Ovary (tissue), 9 donors: ENCODE measurements around the gene KCNH6. TPM values are rescaled to one million over a fixed set of nuclear protein-coding genes. Genes with fewer than 3 reads are reported as not detected.

Source experiments
- DNase-seq, 5 donors: peaks; one replicate each; pipeline ENCODE4 v3.0.0-alpha.2; 2019 to 2020
- H3K27ac ChIP-seq, 2 donors: fragments of 200-600 bp; one replicate each; pipeline versions ENCODE4 v1.5.1 to v1.8.0; 2019 to 2022
- H3K27me3 ChIP-seq: fragments of 200-600 bp; one replicate; pipeline ENCODE4 v1.8.0; 2022
- H3K36me3 ChIP-seq: fragments of 200-600 bp; sonication (generic); one replicate; pipeline ENCODE4 v1.5.1; 2019
- H3K4me1 ChIP-seq: one replicate; pipeline ENCODE4 v1.8.1; 2013; ENCODE audit warnings: mild to moderate bottlenecking, moderate library complexity; ENCODE audit not compliant: insufficient read depth
- H3K4me3 ChIP-seq: fragments of 200-600 bp; sonication (generic); one replicate; pipeline ENCODE4 v1.5.1; 2017
- H3K9me3 ChIP-seq, 2 donors: fragments of 200-600 bp in 1 of 2; sonication (generic) in 1 of 2; one replicate each; pipeline versions ENCODE4 v1.5.1 to v1.8.1; 2013 to 2019; ENCODE audit warnings: mild to moderate bottlenecking in 1 of 2, moderate library complexity in 1 of 2
- EP300 ChIP-seq: sonication (generic); formaldehyde crosslinking; IDR thresholded peaks from one replicate; pipeline ENCODE4 v1.6.1; 2017; ENCODE audit warnings: antibody characterized with exemption
- POLR2A ChIP-seq: fragments of 450-650 bp; IDR thresholded peaks from one replicate; pipeline ENCODE4 v1.6.1; 2017; ENCODE audit warnings: antibody characterized with exemption, mild to moderate bottlenecking, moderate library complexity
- WGBS, 3 donors: extraction: QIAGEN DNeasy Blood & Tissue Kit in 1 of 3; methylation state at CpG; one replicate each; pipeline versions ENCODE4 v1.1.5 to v1.1.7; 2013 to 2017; 5-methylcytosine and 5-hydroxymethylcytosine counted together
- intact Hi-C, 4 donors: fragments of 100-400 bp; cut with DNase I; formaldehyde crosslinking; loops; one replicate each; pipeline versions ENCODE4 v1.11.0 to v1.15.1; 2022 to 2023
- polyA plus RNA-seq, 2 donors: library from polyadenylated mRNA; stranded (reverse); fragments of 200-250 nt in 1 of 2; fragments of 350-450 nt in 1 of 2; fragmentation: Illumina TruSeq in 1 of 2; extraction: RNeasy Lipid Tissue Mini Kit (QIAGEN cat#74804) in 1 of 2; gene quantifications; one replicate each; pipeline ENCODE4 v1.2.3, GENCODE V29; 2013 to 2014
- total RNA-seq, 7 donors: library from RNA; depleted of rRNA in 2 of 7; stranded (reverse); fragments of >200 nt in 2 of 7; fragmentation: NEBNext Ultra II Directional in 3 of 7; extraction: Animal tissue kit (Norgen Biotek cat#: 25700) in 3 of 7; gene quantifications; one replicate each; pipeline versions ENCODE4 v1.1.0 to v1.2.4, GENCODE V29; 2016 to 2023
- TF ChIP-seq, protein P1 (sequence below), 3 donors: fragments of 450-650 bp in 2 of 3; fragments of 200-600 bp in 1 of 3; IDR thresholded peaks; one replicate each; pipeline versions ENCODE4 v1.5.1 to v1.8.0; 2016 to 2022; ENCODE audit warnings: antibody characterized with exemption in 3 of 3, mild to moderate bottlenecking in 1 of 3
- donor health status: DM: no; HTN: no; CAD: no; lungs with moderate emphysema.
- donor health status: DM: no; HTN: no; CAD: no.
- donor health status: Bipolar disorder and iron deficiency.
- donor health status: DM: yes; HTN: yes; CAD: no.
- donor health status: DM: no; HTN: no; CAD: no.
- donor health status: DM: yes; HTN: yes; CAD: no.

KCNH6 gene
- total and polyA plus RNA-seq, 9 donors = 0.36 TPM; not detected in 8

GRCh38 chr17:63543822-63544420, 20.8 kb downstream of the KCNH6 start:
- intact Hi-C loops = loop anchor here in 1 of 4 donors (10.0 kb wide), 1 partner anchor 71 kb away; no protein-coding TSS in a partner anchor
- Histone ChIP-seq H3K36me3 (no peaks in the 10 kb centered on the region), H3K27me3 (no peaks in the 10 kb centered on the region), H3K4me3 (no peak overlapping the region), H3K4me1 (no peaks in the 10 kb centered on the region), H3K9me3 (no peaks in the 10 kb centered on the region), H3K27ac (no peak overlapping the region)
- no peak for TF ChIP-seq EP300
- TF ChIP-seq, protein P1, sequence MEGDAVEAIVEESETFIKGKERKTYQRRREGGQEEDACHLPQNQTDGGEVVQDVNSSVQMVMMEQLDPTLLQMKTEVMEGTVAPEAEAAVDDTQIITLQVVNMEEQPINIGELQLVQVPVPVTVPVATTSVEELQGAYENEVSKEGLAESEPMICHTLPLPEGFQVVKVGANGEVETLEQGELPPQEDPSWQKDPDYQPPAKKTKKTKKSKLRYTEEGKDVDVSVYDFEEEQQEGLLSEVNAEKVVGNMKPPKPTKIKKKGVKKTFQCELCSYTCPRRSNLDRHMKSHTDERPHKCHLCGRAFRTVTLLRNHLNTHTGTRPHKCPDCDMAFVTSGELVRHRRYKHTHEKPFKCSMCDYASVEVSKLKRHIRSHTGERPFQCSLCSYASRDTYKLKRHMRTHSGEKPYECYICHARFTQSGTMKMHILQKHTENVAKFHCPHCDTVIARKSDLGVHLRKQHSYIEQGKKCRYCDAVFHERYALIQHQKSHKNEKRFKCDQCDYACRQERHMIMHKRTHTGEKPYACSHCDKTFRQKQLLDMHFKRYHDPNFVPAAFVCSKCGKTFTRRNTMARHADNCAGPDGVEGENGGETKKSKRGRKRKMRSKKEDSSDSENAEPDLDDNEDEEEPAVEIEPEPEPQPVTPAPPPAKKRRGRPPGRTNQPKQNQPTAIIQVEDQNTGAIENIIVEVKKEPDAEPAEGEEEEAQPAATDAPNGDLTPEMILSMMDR (IDR thresholded peaks at IDR 0.05) = no peak
- no peak for TF ChIP-seq POLR2A
- peak in 1 of 5 donors; percentile 15 for DNase-seq

DNA sequence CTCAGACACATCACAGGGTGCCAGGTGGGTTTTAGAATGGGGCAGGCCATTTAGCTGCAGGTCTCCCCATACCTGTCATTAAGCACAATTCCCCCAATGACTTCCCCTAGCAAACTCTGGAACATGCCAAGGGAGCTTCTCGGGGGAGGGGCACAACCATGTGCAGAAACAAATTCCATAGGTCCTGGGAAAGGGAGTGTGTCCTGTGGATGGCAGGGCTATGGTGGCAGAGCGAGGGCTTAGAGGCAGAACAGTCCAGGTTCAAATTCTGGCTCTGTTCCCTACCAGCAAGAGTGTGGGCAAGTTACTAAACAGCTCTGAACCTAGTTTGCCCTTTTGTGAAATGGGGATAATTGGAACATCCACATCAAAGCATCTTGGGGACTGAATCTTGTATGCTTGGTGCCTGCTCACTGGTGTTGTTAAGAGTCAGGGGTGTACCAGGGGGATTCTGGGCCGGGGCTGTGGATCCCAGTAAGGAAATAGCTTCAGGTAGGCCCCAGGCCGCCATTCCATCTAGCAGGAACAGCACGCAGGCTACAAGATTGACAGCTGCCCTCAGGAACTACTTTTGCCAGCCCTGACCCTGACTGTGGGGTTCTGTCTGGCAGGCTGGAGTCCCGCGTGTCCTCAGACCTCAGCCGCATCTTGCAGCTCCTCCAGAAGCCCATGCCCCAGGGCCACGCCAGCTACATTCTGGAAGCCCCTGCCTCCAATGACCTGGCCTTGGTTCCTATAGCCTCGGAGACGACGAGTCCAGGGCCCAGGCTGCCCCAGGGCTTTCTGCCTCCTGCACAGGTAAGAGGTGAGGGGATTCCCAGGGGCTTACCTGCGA, 21.5 kb downstream of the KCNH6 start:
- no peak overlapping the region for H3K4me3 ChIP-seq
- DNase-seq = peak in 1 of 5 donors; percentile 20
- TF ChIP-seq POLR2A (no peak), EP300 (no peak)
- TF ChIP-seq, protein P1 (IDR thresholded peaks at IDR 0.05) = no peak
- WGBS, 3 donors = 86 to 90% (median 87%) methylated on average over 13 of the region's 13 CpGs
- no peaks in the 10 kb centered on the region for H3K27me3 ChIP-seq
- no peaks in the 10 kb centered on the region for H3K36me3 ChIP-seq
- H3K4me1 ChIP-seq = peaks cover 2% of the 10 kb centered on the region
- H3K9me3 ChIP-seq = no peaks in the 10 kb centered on the region
- intact Hi-C loops = loop anchor here in 1 of 4 donors (10.0 kb wide), 1 partner anchor 70 kb away; no protein-coding TSS in a partner anchor
- no peak overlapping the region for H3K27ac ChIP-seq

DNA sequence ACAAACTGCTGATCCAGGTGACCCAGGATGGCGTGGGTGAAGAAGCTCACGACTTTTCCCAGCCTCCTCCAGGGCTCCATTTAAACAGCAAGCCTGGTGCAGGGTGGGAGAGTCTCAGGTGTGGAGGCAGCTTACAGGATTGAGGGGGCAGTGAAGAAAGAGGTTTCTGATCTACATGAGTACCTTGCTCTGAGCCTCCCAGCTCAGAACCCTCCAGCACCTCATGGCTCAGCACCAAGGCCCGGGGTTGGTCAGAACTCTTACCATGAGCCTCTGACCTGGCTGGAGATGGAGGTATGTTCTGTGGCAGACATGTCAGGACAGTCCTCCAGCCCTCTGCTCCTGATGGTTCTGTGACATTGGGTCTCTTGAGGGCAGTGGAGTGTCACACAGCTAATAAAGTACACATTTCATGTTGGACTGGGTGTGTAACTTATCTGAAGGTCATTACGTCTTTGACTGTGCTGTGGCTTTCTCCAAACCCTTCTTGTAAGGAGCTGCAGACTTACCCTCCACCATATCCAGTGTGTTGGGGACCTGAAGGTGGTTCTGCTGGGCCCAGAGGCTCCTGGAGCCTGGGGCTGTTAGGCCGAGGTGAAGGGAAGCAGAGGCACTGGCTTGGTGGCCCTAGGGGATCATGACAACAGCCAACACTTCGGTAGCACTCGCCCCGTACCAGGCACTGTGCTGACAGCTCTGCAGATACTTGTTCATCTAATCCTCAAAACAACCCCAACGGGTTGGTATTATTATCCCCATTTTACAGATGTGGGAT, 23.3 kb downstream of the KCNH6 start:
- Histone ChIP-seq H3K36me3 (no peaks in the 10 kb centered on the region), H3K4me1 (peaks cover 2% of the 10 kb centered on the region), H3K27me3 (no peaks in the 10 kb centered on the region), H3K27ac (no peak overlapping the region), H3K9me3 (no peaks in the 10 kb centered on the region), H3K4me3 (no peak overlapping the region)
- intact Hi-C loops = loop anchor here in 1 of 4 donors (10.0 kb wide), 1 partner anchor 68 kb away; no protein-coding TSS in a partner anchor
- no peak for TF ChIP-seq EP300
- no peak for TF ChIP-seq POLR2A
- TF ChIP-seq, protein P1 (IDR thresholded peaks at IDR 0.05) = no peak
- WGBS, 3 donors = 85% methylated on average over 9 of the region's 9 CpGs
- no peak for DNase-seq

- Histone ChIP-seq H3K36me3 (no peaks in the 10 kb centered on the region), H3K27ac (no peak overlapping the region), H3K9me3 (no peaks in the 10 kb centered on the region), H3K4me1 (peaks cover 2% of the 10 kb centered on the region), H3K27me3 (no peaks in the 10 kb centered on the region), H3K4me3 (no peak overlapping the region)
- intact Hi-C loops = loop anchor here in 1 of 4 donors (10.0 kb wide), 1 partner anchor 68 kb away; no protein-coding TSS in a partner anchor
- 59 to 63% (median 60%) methylated on average over 5 of the region's 5 CpGs for WGBS, 3 donors
- TF ChIP-seq POLR2A (no peak), EP300 (no peak)
- TF ChIP-seq, protein P1 (IDR thresholded peaks at IDR 0.05) = no peak
- DNase-seq = no peak
Observed at GRCh38 chr17:63547083-63547523, 23.9 kb downstream of the KCNH6 start.
